ENCODE data around the gene DCLK1.

GRCh38 chr13:35765941-35766340, 365.2 kb downstream of the DCLK1 start:
- TF ChIP-seq CTCF (conservative IDR thresholded peaks at IDR 0.05) (no peak), EZH2 (IDR thresholded peaks at IDR 0.05; ENCODE audit: low read depth) (no peak)
